K562 (cell line): ENCODE measurements around the gene PLP2. TPM values are rescaled to one million over a fixed set of nuclear protein-coding genes. Genes with fewer than 3 reads are reported as not detected.

Experiments used
- BRD9 ChIP-seq: fragments of 450-650 bp; IDR thresholded peaks from 2 replicates; pipeline ENCODE4 v1.6.1; 2018; ENCODE audit warnings: low read depth; ENCODE audit not compliant: partially characterized antibody
- CHD1 ChIP-seq: fragments of 200-600 bp; sonication (generic); IDR thresholded peaks from one replicate; pipeline ENCODE4 v1.6.1; 2012; ENCODE audit warnings: mild to moderate bottlenecking, moderate library complexity, low read length, inconsistent platforms
- EHMT2 ChIP-seq: fragments of 450-650 bp; IDR thresholded peaks from 2 replicates; pipeline ENCODE4 v1.6.1; 2018; ENCODE audit warnings: antibody characterized with exemption
- ELF2 ChIP-seq: fragments of 250-450 bp; sonication (Bioruptor Pico); IDR thresholded peaks from 2 replicates; pipeline ENCODE4 v1.5.0; 2021; ENCODE audit warnings: mild to moderate bottlenecking
- GABPB2 ChIP-seq: fragments of 250-450 bp; sonication (Bioruptor Pico); conservative IDR thresholded peaks from 2 replicates; pipeline ENCODE4 v1.5.1; 2021; ENCODE audit warnings: mild to moderate bottlenecking
- HDAC1 ChIP-seq, 2 experiments: fragments of 450-650 bp; IDR thresholded peaks; 2 replicates each; pipeline ENCODE4 v1.6.1; 2016 to 2017; ENCODE audit warnings: inconsistent platforms in 1 of 2, mild to moderate bottlenecking in 1 of 2, moderate library complexity in 1 of 2
- HNRNPL ChIP-seq: fragments of 200-400 bp; formaldehyde crosslinking; IDR thresholded peaks from 2 replicates; pipeline ENCODE4 v1.6.1; 2017; ENCODE audit warnings: low read depth, mild to moderate bottlenecking, low read length
- HNRNPLL ChIP-seq: fragments of 200-400 bp; formaldehyde crosslinking; IDR thresholded peaks from 2 replicates; pipeline ENCODE4 v1.6.1; 2017; ENCODE audit warnings: low read length, low read depth, mild to moderate bottlenecking; ENCODE audit not compliant: poor library complexity, severe bottlenecking
- ILK ChIP-seq: fragments of 450-650 bp; IDR thresholded peaks from 2 replicates; pipeline ENCODE4 v1.6.1; 2016; ENCODE audit warnings: missing genetic modification characterization, low read depth, mild to moderate bottlenecking, missing compliant biosample characterization, moderate library complexity, borderline replicate concordance
- MBD2 ChIP-seq: sonication (generic); IDR thresholded peaks from 2 replicates; pipeline ENCODE4 v1.6.1; 2016; ENCODE audit warnings: low read depth, borderline replicate concordance
- MEIS2 ChIP-seq: fragments of 450-650 bp; IDR thresholded peaks from 2 replicates; pipeline ENCODE4 v1.6.1; 2014; ENCODE audit warnings: mild to moderate bottlenecking; ENCODE audit not compliant: partially characterized antibody
- POU5F1 ChIP-seq: fragments of 150-350 bp; IDR thresholded peaks from 2 replicates; pipeline ENCODE4 v1.6.1; 2014; ENCODE audit warnings: borderline replicate concordance, low read length, low read depth, mild to moderate bottlenecking; ENCODE audit not compliant: partially characterized antibody
- RAD21 ChIP-seq, 2 experiments: fragments of 250-450 bp in 1 of 2; fragments of 450-650 bp in 1 of 2; sonication (Bioruptor Pico) in 1 of 2; formaldehyde crosslinking in 1 of 2; IDR thresholded peaks in 1 of 2; conservative IDR thresholded peaks in 1 of 2; 2 replicates each; pipeline versions ENCODE4 v1.4.0 to v1.8.0; 2020 to 2022; ENCODE audit warnings: mild to moderate bottlenecking in 2 of 2, moderate library complexity in 1 of 2
- RFX1 ChIP-seq: fragments of 450-650 bp; IDR thresholded peaks from 2 replicates; pipeline ENCODE4 v1.6.1; 2016; ENCODE audit warnings: mild to moderate bottlenecking, moderate library complexity
- STAT5B ChIP-seq: fragments of 250-450 bp; sonication (Bioruptor Pico); IDR thresholded peaks from 2 replicates; pipeline ENCODE4 v1.8.0; 2021; ENCODE audit warnings: mild to moderate bottlenecking, inconsistent platforms
- TGIF2 ChIP-seq: sonication (generic); formaldehyde crosslinking; IDR thresholded peaks from 2 replicates; pipeline ENCODE4 v1.8.1; 2022; ENCODE audit warnings: mild to moderate bottlenecking, missing genetic modification reagents, moderate library complexity
- ZBTB17 ChIP-seq: fragments of 450-650 bp; formaldehyde crosslinking; IDR thresholded peaks from 2 replicates; pipeline ENCODE4 v1.4.0; 2020; ENCODE audit warnings: mild to moderate bottlenecking
- ZNF436 ChIP-seq: fragments of 250-450, 450-650 bp; sonication (Bioruptor Pico); formaldehyde crosslinking; IDR thresholded peaks from 2 replicates; pipeline ENCODE4 v1.7.0; 2020; ENCODE audit warnings: mild to moderate bottlenecking
- ZNF655 ChIP-seq: fragments of 250-450 bp; sonication (Bioruptor Pico); IDR thresholded peaks from 2 replicates; pipeline ENCODE4 v1.5.0; 2021
- polyA plus RNA-seq, 8 experiments: library from polyadenylated mRNA; depleted of rRNA in 4 of 8; stranded (reverse) in 5 of 8; unstranded in 3 of 8; fragments of >200 nt; fragmentation: Nextera tagmentation in 2 of 8; fragmentation: Illumina TruSeq in 1 of 8; extraction: Ambion mirVana in 2 of 8; extraction: Trizol in 1 of 8; gene quantifications; 2 replicates each; pipeline versions ENCODE4 v1.2.1 to v1.2.3, GENCODE V29; 2011 to 2014; ENCODE audit warnings: inconsistent platforms in 1 of 8, missing spikeins in 1 of 8
- total RNA-seq, 7 experiments: library from RNA; depleted of rRNA in 6 of 7; stranded (reverse); fragments of >200 nt in 6 of 7; fragmentation: Illumina TruSeq in 2 of 7; extraction: Trizol in 2 of 7; gene quantifications; 2 replicates each; pipeline versions ENCODE4 v1.2.1 to v1.2.3, GENCODE V29; 2011 to 2021; ENCODE audit warnings: low replicate concordance in 1 of 7
- TF ChIP-seq, protein P1 (sequence below): fragments of 450-650 bp; IDR thresholded peaks from 2 replicates; pipeline ENCODE4 v1.6.1; 2017; ENCODE audit warnings: mild to moderate bottlenecking, moderate library complexity
- TF ChIP-seq, protein P2 (sequence below): sonication (generic); formaldehyde crosslinking; IDR thresholded peaks from 2 replicates; pipeline ENCODE4 v1.8.1; 2023; ENCODE audit warnings: missing genetic modification reagents, mild to moderate bottlenecking, borderline replicate concordance

The PLP2 gene
- total and polyA plus RNA-seq, 9 of the 15 experiments (the other 6 are each of a cell fraction or from before 2014, with no cell fraction given) = 34.7 to 236 (median 112) TPM

GRCh38 chrX:49190821-49191573 is 19.3 kb downstream of the PLP2 start (continued):
- no peak for TF ChIP-seq ZBTB17 (CRISPR knock-in tag)
- TF ChIP-seq MBD2 = peak; percentile 99
- no peak for TF ChIP-seq RAD21 (CRISPR knock-in tag; conservative IDR thresholded peaks at IDR 0.05 in 1 of 2, IDR thresholded peaks at IDR 0.05 in 1 of 2)
- TF ChIP-seq ILK (tag) = no peak
- TF ChIP-seq TGIF2 (CRISPR knock-in tag) = no peak
- 0 out of 4 replicates have a peak, but pooled peaks of 1 of the 2 experiments have one; percentile 52 for TF ChIP-seq HDAC1 (IDR thresholded peaks at IDR 0.05)
- no peak for TF ChIP-seq ZNF655 (CRISPR knock-in tag)
- 0 out of 2 replicates have a peak, but pooled peaks have one; percentile 18 for TF ChIP-seq EHMT2
- no peak for TF ChIP-seq POU5F1
- TF ChIP-seq HNRNPLL = peak; percentile 85
- peak; percentile 73 for TF ChIP-seq MEIS2
- TF ChIP-seq BRD9 = no peak
- TF ChIP-seq ZNF436 = no peak
- TF ChIP-seq HNRNPL = peak; percentile 62; the same call in 1 of the 2 replicates
- TF ChIP-seq, protein P1, sequence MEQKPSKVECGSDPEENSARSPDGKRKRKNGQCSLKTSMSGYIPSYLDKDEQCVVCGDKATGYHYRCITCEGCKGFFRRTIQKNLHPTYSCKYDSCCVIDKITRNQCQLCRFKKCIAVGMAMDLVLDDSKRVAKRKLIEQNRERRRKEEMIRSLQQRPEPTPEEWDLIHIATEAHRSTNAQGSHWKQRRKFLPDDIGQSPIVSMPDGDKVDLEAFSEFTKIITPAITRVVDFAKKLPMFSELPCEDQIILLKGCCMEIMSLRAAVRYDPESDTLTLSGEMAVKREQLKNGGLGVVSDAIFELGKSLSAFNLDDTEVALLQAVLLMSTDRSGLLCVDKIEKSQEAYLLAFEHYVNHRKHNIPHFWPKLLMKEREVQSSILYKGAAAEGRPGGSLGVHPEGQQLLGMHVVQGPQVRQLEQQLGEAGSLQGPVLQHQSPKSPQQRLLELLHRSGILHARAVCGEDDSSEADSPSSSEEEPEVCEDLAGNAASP = no peak
- TF ChIP-seq, protein P2, sequence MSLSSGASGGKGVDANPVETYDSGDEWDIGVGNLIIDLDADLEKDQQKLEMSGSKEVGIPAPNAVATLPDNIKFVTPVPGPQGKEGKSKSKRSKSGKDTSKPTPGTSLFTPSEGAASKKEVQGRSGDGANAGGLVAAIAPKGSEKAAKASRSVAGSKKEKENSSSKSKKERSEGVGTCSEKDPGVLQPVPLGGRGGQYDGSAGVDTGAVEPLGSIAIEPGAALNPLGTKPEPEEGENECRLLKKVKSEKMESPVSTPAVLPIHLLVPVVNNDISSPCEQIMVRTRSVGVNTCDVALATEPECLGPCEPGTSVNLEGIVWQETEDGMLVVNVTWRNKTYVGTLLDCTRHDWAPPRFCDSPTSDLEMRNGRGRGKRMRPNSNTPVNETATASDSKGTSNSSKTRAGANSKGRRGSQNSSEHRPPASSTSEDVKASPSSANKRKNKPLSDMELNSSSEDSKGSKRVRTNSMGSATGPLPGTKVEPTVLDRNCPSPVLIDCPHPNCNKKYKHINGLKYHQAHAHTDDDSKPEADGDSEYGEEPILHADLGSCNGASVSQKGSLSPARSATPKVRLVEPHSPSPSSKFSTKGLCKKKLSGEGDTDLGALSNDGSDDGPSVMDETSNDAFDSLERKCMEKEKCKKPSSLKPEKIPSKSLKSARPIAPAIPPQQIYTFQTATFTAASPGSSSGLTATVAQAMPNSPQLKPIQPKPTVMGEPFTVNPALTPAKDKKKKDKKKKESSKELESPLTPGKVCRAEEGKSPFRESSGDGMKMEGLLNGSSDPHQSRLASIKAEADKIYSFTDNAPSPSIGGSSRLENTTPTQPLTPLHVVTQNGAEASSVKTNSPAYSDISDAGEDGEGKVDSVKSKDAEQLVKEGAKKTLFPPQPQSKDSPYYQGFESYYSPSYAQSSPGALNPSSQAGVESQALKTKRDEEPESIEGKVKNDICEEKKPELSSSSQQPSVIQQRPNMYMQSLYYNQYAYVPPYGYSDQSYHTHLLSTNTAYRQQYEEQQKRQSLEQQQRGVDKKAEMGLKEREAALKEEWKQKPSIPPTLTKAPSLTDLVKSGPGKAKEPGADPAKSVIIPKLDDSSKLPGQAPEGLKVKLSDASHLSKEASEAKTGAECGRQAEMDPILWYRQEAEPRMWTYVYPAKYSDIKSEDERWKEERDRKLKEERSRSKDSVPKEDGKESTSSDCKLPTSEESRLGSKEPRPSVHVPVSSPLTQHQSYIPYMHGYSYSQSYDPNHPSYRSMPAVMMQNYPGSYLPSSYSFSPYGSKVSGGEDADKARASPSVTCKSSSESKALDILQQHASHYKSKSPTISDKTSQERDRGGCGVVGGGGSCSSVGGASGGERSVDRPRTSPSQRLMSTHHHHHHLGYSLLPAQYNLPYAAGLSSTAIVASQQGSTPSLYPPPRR (CRISPR knock-in tag) = no peak
- no peak for TF ChIP-seq STAT5B (CRISPR knock-in tag)
- no peak for TF ChIP-seq CHD1
- no peak for TF ChIP-seq ELF2 (CRISPR knock-in tag)
- TF ChIP-seq GABPB2 (CRISPR knock-in tag) = no peak
- TF ChIP-seq RFX1 = no peak
